ENCODE data around the gene MGMT.

MGMT gene

GRCh38 chr10:129448539-129448938 lies 18.5 kb upstream of the MGMT start:
- H3K4me3 ChIP-seq (ENCODE audit: low read depth, low read length): no peak overlapping the region
- TF ChIP-seq CTCF (IDR thresholded peaks at IDR 0.05; ENCODE audit: low read depth, low read length): no peak
- no peak for DNase-seq (ENCODE audit: low read depth, low spot score)
- in situ Hi-C loops (cut with HindIII; ENCODE audit: low sequenced_read_pairs): no loop called here

- no peak for TF ChIP-seq CTCF (IDR thresholded peaks at IDR 0.05; ENCODE audit: low read depth, low read length)
- no peak for DNase-seq (ENCODE audit: low read depth, low spot score)
- in situ Hi-C loops (cut with HindIII; ENCODE audit: low sequenced_read_pairs): no loop called here
- H3K4me3 ChIP-seq (ENCODE audit: low read depth, low read length): no peak overlapping the region
These were observed 17.1 kb upstream of the MGMT start for GRCh38 chr10:129449893-129450292.

GRCh38 chr10:129450391-129450790 lies 16.6 kb upstream of the MGMT start:
- no peak overlapping the region for H3K4me3 ChIP-seq (ENCODE audit: low read depth, low read length)
- DNase-seq (ENCODE audit: low read depth, low spot score): no peak
- in situ Hi-C loops (cut with HindIII; ENCODE audit: low sequenced_read_pairs): no loop called here
- no peak for TF ChIP-seq CTCF (IDR thresholded peaks at IDR 0.05; ENCODE audit: low read depth, low read length)

- no peak for DNase-seq (ENCODE audit: low read depth, low spot score)
- in situ Hi-C loops (cut with HindIII; ENCODE audit: low sequenced_read_pairs): no loop called here
- no peak for TF ChIP-seq CTCF (IDR thresholded peaks at IDR 0.05; ENCODE audit: low read depth, low read length)
- no peak overlapping the region for H3K4me3 ChIP-seq (ENCODE audit: low read depth, low read length)
These were observed 11.4 kb upstream of the MGMT start for GRCh38 chr10:129455625-129456024.

GRCh38 chr10:129459762-129460539 lies 7.1 kb upstream of the MGMT start:
- in situ Hi-C loops (cut with HindIII; ENCODE audit: low sequenced_read_pairs): no loop called here
- no peak for DNase-seq (ENCODE audit: low read depth, low spot score)
- no peak for TF ChIP-seq CTCF (IDR thresholded peaks at IDR 0.05; ENCODE audit: low read depth, low read length)
- no peak overlapping the region for H3K4me3 ChIP-seq (ENCODE audit: low read depth, low read length)

GRCh38 chr10:129462257-129462795 lies 4.7 kb upstream of the MGMT start:
- no peak for DNase-seq (ENCODE audit: low read depth, low spot score)
- no peak overlapping the region for H3K4me3 ChIP-seq (ENCODE audit: low read depth, low read length)
- in situ Hi-C loops (cut with HindIII; ENCODE audit: low sequenced_read_pairs): no loop called here
- no peak for TF ChIP-seq CTCF (IDR thresholded peaks at IDR 0.05; ENCODE audit: low read depth, low read length)

Data from astrocyte of the spinal cord (primary cell).